HEK293T (cell line): ENCODE results near the gene COL20A1.
"Not testable (repeated sequence)": the region's sequence is repeated elsewhere in the genome, so short reads cannot be mapped to it uniquely, and the experiment has no call there.

Source experiments
- CTCF ChIA-PET: fragments of 350-600 bp; formaldehyde crosslinking; extraction: SDS; loops from one replicate; lab custom pipeline; 2021; ENCODE audit warnings: antibody characterized with exemption, inconsistent platforms; lab: Yijun Ruan, JAX
- POLR2A ChIA-PET: fragments of 350-600 bp; formaldehyde crosslinking; extraction: SDS; loops from one replicate; lab custom pipeline; 2020; ENCODE audit warnings: antibody characterized with exemption, inconsistent platforms; lab: Yijun Ruan, JAX
- DNase-seq: peaks from one replicate; pipeline ENCODE4 v3.0.0; 2012; ENCODE audit warnings: mixed read lengths; ENCODE audit errors: extremely low spot score
- ARNT ChIP-seq: fragments of 450-650 bp; IDR thresholded peaks from 2 replicates; pipeline ENCODE4 v1.6.1; 2017; ENCODE audit warnings: mild to moderate bottlenecking
- BHLHE40 ChIP-seq: fragments of 450-650 bp; IDR thresholded peaks from 2 replicates; pipeline ENCODE4 v1.6.1; 2016; ENCODE audit warnings: mild to moderate bottlenecking, moderate library complexity, borderline replicate concordance
- CTBP1 ChIP-seq: fragments of 450-650 bp; IDR thresholded peaks from 2 replicates; pipeline ENCODE4 v1.6.1; 2016; ENCODE audit warnings: borderline replicate concordance
- ELF4 ChIP-seq: fragments of 450-650 bp; IDR thresholded peaks from 2 replicates; pipeline ENCODE4 v1.6.1; 2017; ENCODE audit warnings: antibody characterized with exemption
- FOXA1 ChIP-seq: fragments of 450-650 bp; IDR thresholded peaks from 2 replicates; pipeline ENCODE4 v1.6.1; 2016; ENCODE audit warnings: mild to moderate bottlenecking
- FOXK2 ChIP-seq: fragments of 450-650 bp; IDR thresholded peaks from 2 replicates; pipeline ENCODE4 v1.6.1; 2016; ENCODE audit warnings: mild to moderate bottlenecking
- FOXM1 ChIP-seq: fragments of 450-650 bp; IDR thresholded peaks from 2 replicates; pipeline ENCODE4 v1.6.1; 2017; ENCODE audit warnings: mild to moderate bottlenecking, borderline replicate concordance
- HDGF ChIP-seq: fragments of 450-650 bp; IDR thresholded peaks from 2 replicates; pipeline ENCODE4 v1.6.1; 2017; ENCODE audit warnings: antibody characterized with exemption, borderline replicate concordance
- L3MBTL2 ChIP-seq: fragments of 450-650 bp; conservative IDR thresholded peaks from 2 replicates; pipeline ENCODE4 v1.6.1; 2016; ENCODE audit warnings: mild to moderate bottlenecking
- LEF1 ChIP-seq: fragments of 450-650 bp; IDR thresholded peaks from 2 replicates; pipeline ENCODE4 v1.6.1; 2017; ENCODE audit warnings: mild to moderate bottlenecking, borderline replicate concordance
- NFRKB ChIP-seq: fragments of 450-650 bp; IDR thresholded peaks from 2 replicates; pipeline ENCODE4 v1.6.1; 2016; ENCODE audit warnings: mild to moderate bottlenecking, moderate library complexity
- PKNOX1 ChIP-seq: fragments of 450-650 bp; IDR thresholded peaks from 2 replicates; pipeline ENCODE4 v1.6.1; 2016
- SP1 ChIP-seq: fragments of 450-650 bp; IDR thresholded peaks from 2 replicates; pipeline ENCODE4 v1.6.1; 2017
- SUZ12 ChIP-seq: fragments of 450-650 bp; IDR thresholded peaks from 2 replicates; pipeline ENCODE4 v1.6.1; 2016; ENCODE audit warnings: mild to moderate bottlenecking
- TARDBP ChIP-seq: fragments of 450-650 bp; IDR thresholded peaks from 2 replicates; pipeline ENCODE4 v1.6.1; 2016
- ZNF384 ChIP-seq: fragments of 450-650 bp; IDR thresholded peaks from 2 replicates; pipeline ENCODE4 v1.6.1; 2016

COL20A1 gene

DNA sequence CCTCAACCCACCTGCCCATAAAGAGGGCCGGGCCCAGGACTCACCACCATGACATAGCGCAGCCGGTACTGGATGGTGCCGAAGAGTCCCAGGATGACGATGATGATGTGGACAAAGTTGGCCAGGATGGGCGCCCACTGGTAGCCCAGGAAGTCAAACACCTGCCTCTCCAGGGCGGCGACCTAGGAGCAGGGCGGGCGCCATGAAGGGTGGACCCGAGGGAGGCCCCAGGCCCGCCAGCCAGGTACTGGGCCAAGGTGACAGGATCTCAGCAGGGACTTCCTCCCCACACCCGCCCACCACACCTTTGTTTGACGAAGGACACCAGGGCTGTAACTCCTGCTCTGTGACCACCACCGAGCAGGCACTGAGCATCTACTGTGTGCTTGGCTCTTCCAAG is 43.1 kb upstream of the COL20A1 start:
- no peak for DNase-seq
- ChIA-PET POLR2A (no interaction called here), CTCF (no interaction called here)
- TF ChIP-seq LEF1 (no peak), L3MBTL2 (no peak), SP1 (no peak), BHLHE40 (no peak)

- POLR2A ChIA-PET, CTCF ChIA-PET, DNase-seq: not testable (repeated sequence)
These were observed 41.6 kb upstream of the COL20A1 start for GRCh38 chr20:63251350-63251749.

DNA sequence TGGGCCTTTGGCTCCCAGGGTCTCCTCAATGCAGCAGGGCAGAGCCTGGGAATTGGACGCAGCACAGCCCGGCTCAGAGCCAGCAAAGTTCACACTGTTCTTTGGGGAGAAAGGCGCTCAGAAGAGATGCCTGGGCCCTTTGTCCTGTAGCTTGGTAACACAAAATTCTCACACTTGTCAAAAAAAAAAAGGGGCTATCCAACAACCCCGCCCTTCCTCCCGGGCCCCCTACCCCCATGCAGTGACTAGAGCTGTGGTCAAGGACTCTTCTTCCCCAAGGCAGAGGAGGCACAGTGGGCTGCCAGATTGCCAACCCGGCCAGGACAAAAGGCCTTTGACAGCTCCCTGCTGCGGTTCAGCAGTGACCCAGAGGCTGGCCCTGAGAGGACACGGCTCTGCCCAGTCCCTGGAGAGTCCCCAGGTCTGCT is 40.7 kb upstream of the COL20A1 start:
- DNase-seq: no peak
- TF ChIP-seq SP1 (no peak), HDGF (no peak), PKNOX1 (no peak), ARNT (no peak), BHLHE40 (no peak), ZNF384 (no peak), SUZ12 (no peak), FOXK2 (no peak)
- ChIA-PET POLR2A (no interaction called here), CTCF (interaction anchor here (1.0 kb wide), 1 partner anchor 29 kb away, joined by 4 read pairs; no protein-coding TSS in a partner anchor)

GRCh38 chr20:63253065-63253437 is 39.9 kb upstream of the COL20A1 start:
- ChIA-PET CTCF (interaction anchor here (1.0 to 1.1 kb wide), 2 partner anchors 29 to 30 kb away, joined by 3 to 4 read pairs; no protein-coding TSS in a partner anchor), POLR2A (no interaction called here)
- no peak for DNase-seq
- TF ChIP-seq LEF1 (no peak), FOXA1 (no peak)

DNA sequence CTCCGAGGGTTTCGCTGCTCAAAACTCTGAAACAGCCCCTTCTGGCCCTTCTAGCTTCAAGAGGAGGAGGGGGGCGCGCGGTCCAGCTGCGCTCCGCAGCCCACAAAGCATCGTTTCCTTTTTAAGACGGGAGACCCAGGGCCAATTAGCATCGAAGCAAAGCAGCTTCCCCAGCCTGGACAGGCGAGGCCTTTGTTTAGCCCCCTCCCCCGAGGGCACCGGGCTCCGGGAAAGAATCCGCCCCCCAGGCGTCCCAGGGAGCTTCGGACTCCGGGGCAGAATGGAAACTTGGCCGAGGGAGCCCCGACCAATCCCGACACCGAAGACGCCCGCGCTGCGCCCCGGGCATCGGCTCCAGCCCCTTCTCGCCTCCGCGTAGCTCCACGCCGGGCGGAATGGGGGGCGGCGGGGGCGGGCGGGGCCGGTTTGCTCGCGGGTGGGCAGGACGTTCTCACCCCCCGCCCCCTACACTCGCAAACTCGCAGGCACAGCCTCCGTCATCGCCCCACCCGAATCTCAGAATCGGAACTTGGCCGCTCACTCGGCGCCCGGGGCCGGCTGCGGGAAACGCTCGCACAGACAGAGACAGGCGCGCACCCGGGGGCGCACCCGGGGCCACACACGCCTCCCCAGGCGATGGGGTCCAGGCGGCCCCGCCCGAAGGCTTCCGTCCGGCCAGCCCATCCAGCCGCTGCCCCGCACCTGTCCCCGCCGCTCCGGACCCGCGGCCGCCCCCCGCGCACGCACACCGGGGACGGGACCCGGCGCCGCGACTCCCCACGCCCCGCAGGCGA is 39.4 kb upstream of the COL20A1 start:
- TF ChIP-seq ZNF384: no peak
- ChIA-PET CTCF (interaction anchor here (1.1 kb wide), 1 partner anchor 29 kb away, joined by 3 read pairs; no protein-coding TSS in a partner anchor), POLR2A (no interaction called here)
- DNase-seq: peak; percentile 21

DNA sequence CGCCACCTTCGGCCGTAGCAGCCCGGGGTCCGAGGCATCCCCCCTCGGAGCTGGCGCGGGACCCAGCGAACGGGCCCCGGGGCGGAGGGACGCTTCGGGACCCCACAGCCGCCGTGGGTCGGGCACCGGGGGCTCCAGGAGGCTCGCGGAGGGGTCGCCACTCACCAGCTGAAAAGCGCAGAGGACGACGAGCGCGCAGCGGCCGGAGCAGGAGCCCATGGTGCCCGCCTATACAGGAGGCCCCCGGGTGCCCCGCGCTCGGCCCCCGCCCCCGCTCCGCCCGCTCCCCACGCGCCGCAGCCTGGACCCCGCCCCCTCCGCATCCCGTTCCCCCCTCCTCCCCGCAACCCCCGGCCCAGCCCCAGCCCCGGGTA is 38.8 kb upstream of the COL20A1 start, which contains the start of gene NKAIN4:
TSS of gene NKAIN4 (minus strand) at position 232 of the 374 bp plus-strand sequence. CDS start at position 219, 13 bp downstream.
- CTCF ChIA-PET: no interaction called here
- no peak for DNase-seq
- POLR2A ChIA-PET: no interaction called here
- TF ChIP-seq FOXM1 (no peak), FOXA1 (no peak), TARDBP (no peak), L3MBTL2 (no peak), NFRKB (no peak), ELF4 (no peak), BHLHE40 (no peak), SP1 (no peak), ARNT (no peak), ZNF384 (no peak), HDGF (no peak), PKNOX1 (no peak), SUZ12 (no peak), LEF1 (no peak), FOXK2 (no peak), CTBP1 (no peak)

DNA sequence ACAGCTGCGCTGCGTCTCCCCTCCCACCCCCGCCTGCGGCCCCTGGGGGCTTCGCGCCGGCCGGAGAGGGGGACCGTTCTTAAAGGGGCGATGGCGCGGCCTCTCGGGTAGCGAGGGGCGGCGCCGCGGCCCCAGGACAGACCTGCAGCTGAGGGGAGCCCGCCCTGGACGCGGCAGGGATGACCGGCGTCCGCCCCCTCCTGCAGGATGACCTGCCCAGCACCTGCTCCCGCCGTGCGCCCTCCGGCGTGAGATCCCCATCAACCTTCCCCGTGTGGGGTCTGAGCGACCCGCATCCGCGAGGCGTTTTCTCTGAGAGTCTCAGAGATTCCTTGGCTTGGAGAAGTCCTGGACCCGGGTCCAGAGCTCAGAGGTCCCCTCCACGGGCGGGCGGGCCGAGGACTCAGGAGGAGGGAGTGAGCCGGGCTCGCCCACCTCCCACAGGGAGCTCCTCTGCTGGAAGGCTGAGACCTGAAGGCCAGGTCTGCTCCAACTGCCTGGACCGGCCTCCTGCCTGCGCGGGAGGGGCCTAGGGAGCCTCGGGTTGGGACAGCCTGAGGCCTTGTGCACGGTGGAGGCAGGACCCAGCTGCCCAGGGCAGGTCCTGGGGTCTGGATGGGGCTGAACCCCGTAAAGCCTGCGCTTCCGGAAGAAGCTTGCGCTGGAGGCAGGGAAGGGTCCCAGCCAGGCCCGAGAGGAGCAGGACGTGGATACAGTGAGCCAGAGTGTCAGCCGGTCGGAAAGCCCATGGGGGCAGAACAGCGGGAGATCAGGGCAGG is 38.2 kb upstream of the COL20A1 start:
- DNase-seq: no peak
- TF ChIP-seq CTBP1 (no peak), L3MBTL2 (no peak), TARDBP (no peak), SP1 (no peak)
- CTCF ChIA-PET: interaction anchor here (1.3 kb wide), 1 partner anchor 31 kb away, joined by 4 read pairs; no protein-coding TSS in a partner anchor
- POLR2A ChIA-PET: no interaction called here
